Activated B cell treated with CpG ODN at 0.5 μM for 24 hours (primary cell): ENCODE data around the gene GFPT1. TPM values are rescaled to one million over a fixed set of nuclear protein-coding genes. Genes with fewer than 3 reads are reported as not detected.

Source experiments
- ATAC-seq: fragments of 200-7000 bp; cut with Tn5 transposase; one replicate; pipeline ENCODE4 v1.10.0; 2021; ENCODE audit warnings: low read depth, mild to moderate bottlenecking, moderate library complexity
- CTCF ChIA-PET: fragments of 350-600 bp; sonication (Branson Sonifier 250); formaldehyde crosslinking; loops from one replicate; lab custom pipeline; 2021; ENCODE audit warnings: antibody characterized with exemption; lab: Charles Lee
- POLR2A ChIA-PET: fragments of 350-600 bp; sonication (Branson Sonifier 250); formaldehyde crosslinking; loops from one replicate; lab custom pipeline; 2021; ENCODE audit warnings: antibody characterized with exemption; lab: Charles Lee
- DNase-seq: peaks from one replicate; pipeline ENCODE4 v3.0.0; 2022
- H3K27ac Mint-ChIP-seq: one replicate; pipeline ENCODE4 v1.8.0; 2020; ENCODE audit warnings: mixed read lengths
- H3K27me3 Mint-ChIP-seq: one replicate; pipeline ENCODE4 v1.8.0; 2021; ENCODE audit warnings: mixed read lengths
- H3K36me3 Mint-ChIP-seq: one replicate; pipeline ENCODE4 v1.8.0; 2021; ENCODE audit warnings: low read depth, mixed read lengths
- H3K4me1 Mint-ChIP-seq: one replicate; pipeline ENCODE4 v1.8.0; 2021; ENCODE audit warnings: mixed read lengths
- H3K4me3 Mint-ChIP-seq: one replicate; pipeline ENCODE4 v1.8.0; 2020; ENCODE audit warnings: mild to moderate bottlenecking, mixed read lengths
- H3K9me3 Mint-ChIP-seq: one replicate; pipeline ENCODE4 v1.8.0; 2020; ENCODE audit warnings: mixed read lengths
- intact Hi-C: fragments of 100-400 bp; cut with micrococcal nuclease; formaldehyde crosslinking; loops from one replicate; pipeline ENCODE4 v1.15.1; 2024
- total RNA-seq: library from RNA; stranded (reverse); gene quantifications from 2 replicates; pipeline ENCODE4 v1.2.3, GENCODE V29; 2022
- TF ChIP-seq, protein P1 (sequence below): fragments of 200-600 bp; IDR thresholded peaks from one replicate; pipeline ENCODE4 v1.8.0; 2022; ENCODE audit warnings: antibody characterized with exemption, mild to moderate bottlenecking

The GFPT1 gene
- total RNA-seq = 11.5 and 14.9 TPM in 2 replicates

GRCh38 chr2:69386789-69387734 is at the start of gene GFPT1:
GFPT1 (minus strand) TSS chr2:69387227; CDS start chr2:69387071, 156 bp downstream.
- POLR2A ChIA-PET = interaction anchor here (0.6 to 1.5 kb wide), 4 partner anchors 16 to 730 kb away, joined by 3 to 16 read pairs (median 6); partner anchors contain the start of gene NFU1
- H3K27me3 Mint-ChIP-seq = no peaks in the 10 kb centered on the region
- peak within 1 kb of the TSS; percentile 81 for H3K27ac Mint-ChIP-seq
- TF ChIP-seq, protein P1, sequence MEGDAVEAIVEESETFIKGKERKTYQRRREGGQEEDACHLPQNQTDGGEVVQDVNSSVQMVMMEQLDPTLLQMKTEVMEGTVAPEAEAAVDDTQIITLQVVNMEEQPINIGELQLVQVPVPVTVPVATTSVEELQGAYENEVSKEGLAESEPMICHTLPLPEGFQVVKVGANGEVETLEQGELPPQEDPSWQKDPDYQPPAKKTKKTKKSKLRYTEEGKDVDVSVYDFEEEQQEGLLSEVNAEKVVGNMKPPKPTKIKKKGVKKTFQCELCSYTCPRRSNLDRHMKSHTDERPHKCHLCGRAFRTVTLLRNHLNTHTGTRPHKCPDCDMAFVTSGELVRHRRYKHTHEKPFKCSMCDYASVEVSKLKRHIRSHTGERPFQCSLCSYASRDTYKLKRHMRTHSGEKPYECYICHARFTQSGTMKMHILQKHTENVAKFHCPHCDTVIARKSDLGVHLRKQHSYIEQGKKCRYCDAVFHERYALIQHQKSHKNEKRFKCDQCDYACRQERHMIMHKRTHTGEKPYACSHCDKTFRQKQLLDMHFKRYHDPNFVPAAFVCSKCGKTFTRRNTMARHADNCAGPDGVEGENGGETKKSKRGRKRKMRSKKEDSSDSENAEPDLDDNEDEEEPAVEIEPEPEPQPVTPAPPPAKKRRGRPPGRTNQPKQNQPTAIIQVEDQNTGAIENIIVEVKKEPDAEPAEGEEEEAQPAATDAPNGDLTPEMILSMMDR = no peak
- H3K36me3 Mint-ChIP-seq = peaks cover 4% of the 10 kb centered on the region
- DNase-seq (peak; percentile 94), ATAC-seq (peak; percentile 97)
- peak within 1 kb of the TSS; percentile 88 for H3K4me3 Mint-ChIP-seq
- no peaks in the 10 kb centered on the region for H3K9me3 Mint-ChIP-seq
- CTCF ChIA-PET = interaction anchor here (1.3 to 1.8 kb wide), 2 partner anchors 11 to 50 kb away, joined by 3 to 6 read pairs; partner anchors contain the start of gene NFU1
- intact Hi-C loops = loop anchor here (1.0 to 5.0 kb wide), 9 partner anchors 14 to 1324 kb away; partner anchors contain the start of genes AAK1, APLF, C1D and FBXO48
- peaks cover 38% of the 10 kb centered on the region for H3K4me1 Mint-ChIP-seq

GRCh38 chr2:69436596-69436937 is 49.5 kb upstream of the GFPT1 start:
- Mint-ChIP-seq H3K27ac (peak overlapping the region; percentile 93), H3K9me3 (no peaks in the 10 kb centered on the region), H3K27me3 (no peaks in the 10 kb centered on the region), H3K4me1 (peaks cover 34% of the 10 kb centered on the region), H3K4me3 (peak overlapping the region; percentile 96), H3K36me3 (peaks cover 7% of the 10 kb centered on the region)
- CTCF ChIA-PET = interaction anchor here (0.7 to 2.2 kb wide), 5 partner anchors 27 to 288 kb away, joined by 3 to 18 read pairs (median 3); no protein-coding TSS in a partner anchor
- intact Hi-C loops = loop anchor here (1.0 to 10.0 kb wide), 4 partner anchors 212 to 974 kb away; partner anchors contain the start of genes GMCL1 and MXD1
- TF ChIP-seq, protein P1 = no peak
- ATAC-seq = no peak
- DNase-seq = no peak
- POLR2A ChIA-PET = interaction anchor here (0.6 to 3.0 kb wide), 11 partner anchors 32 to 1632 kb away, joined by 3 to 25 read pairs (median 6); partner anchors contain the start of genes AAK1, C2orf42, GFPT1 and NAGK

- ATAC-seq (no peak), DNase-seq (no peak)
- Mint-ChIP-seq H3K4me3 (peak overlapping the region; percentile 5), H3K27me3 (no peaks in the 10 kb centered on the region), H3K9me3 (no peaks in the 10 kb centered on the region), H3K27ac (peak overlapping the region; percentile 50), H3K4me1 (peaks cover 34% of the 10 kb centered on the region), H3K36me3 (peaks cover 19% of the 10 kb centered on the region)
- ChIA-PET POLR2A (no interaction called here), CTCF (interaction anchor here (0.6 kb wide), 1 partner anchor 147 kb away, joined by 3 read pairs; no protein-coding TSS in a partner anchor)
- TF ChIP-seq, protein P1 = no peak
- intact Hi-C loops = loop anchor here (5.0 to 10.0 kb wide), 2 partner anchors 480 to 972 kb away; partner anchors contain the start of gene MXD1
Observed at GRCh38 chr2:69434753-69435152, 47.7 kb upstream of the GFPT1 start.

- peaks cover 42% of the 10 kb centered on the region for H3K36me3 Mint-ChIP-seq
- ATAC-seq (no peak), DNase-seq (no peak)
- ChIA-PET CTCF (no interaction called here), POLR2A (interaction anchor here (0.7 kb wide), 1 partner anchor 1701 kb away, joined by 3 read pairs; no protein-coding TSS in a partner anchor)
- peaks cover 7% of the 10 kb centered on the region for H3K4me1 Mint-ChIP-seq
- H3K27ac Mint-ChIP-seq = no peak overlapping the region
- intact Hi-C loops = loop anchor here (10.0 kb wide), 1 partner anchor 485 kb away; the partner anchor contains the start of gene MXD1
- no peak overlapping the region for H3K4me3 Mint-ChIP-seq
- H3K9me3 Mint-ChIP-seq = no peaks in the 10 kb centered on the region
- TF ChIP-seq, protein P1 = no peak
- H3K27me3 Mint-ChIP-seq = no peaks in the 10 kb centered on the region
Observed at GRCh38 chr2:69429491-69430183, 42.6 kb upstream of the GFPT1 start.
